Vagina (tissue), 2 donors: ENCODE data around the gene IL1RL1.
"Not testable (repeated sequence)": the region's sequence is repeated elsewhere in the genome, so short reads cannot be mapped to it uniquely, and the experiment has no call there.

Experiments used
- CTCF ChIP-seq, 3 experiments: fragments of 450-650 bp in 2 of 3; fragments of 200-600 bp in 1 of 3; sonication (generic) in 1 of 3; IDR thresholded peaks; one replicate each; pipeline ENCODE4 v1.5.1; 2017 to 2019; ENCODE audit warnings: antibody characterized with exemption in 3 of 3, mild to moderate bottlenecking in 2 of 3, moderate library complexity in 2 of 3
- POLR2A ChIP-seq, 2 donors: fragments of 450-650 bp; IDR thresholded peaks; one replicate each; pipeline ENCODE4 v1.6.1; 2017; ENCODE audit warnings: antibody characterized with exemption in 2 of 2, mild to moderate bottlenecking in 2 of 2, moderate library complexity in 2 of 2
- POLR2AphosphoS5 ChIP-seq, 2 donors: sonication (generic); formaldehyde crosslinking; IDR thresholded peaks; one replicate each; pipeline ENCODE4 v1.9.0; 2017; ENCODE audit warnings: antibody characterized with exemption in 2 of 2, mild to moderate bottlenecking in 2 of 2, low read depth in 1 of 2; ENCODE audit not compliant: insufficient read depth in 1 of 2

- TF ChIP-seq CTCF (IDR thresholded peaks at IDR 0.05); POLR2A (IDR thresholded peaks at IDR 0.05); POLR2AphosphoS5 (IDR thresholded peaks at IDR 0.05; ENCODE audit: insufficient read depth in 1 of 2, low read depth in 1 of 2): not testable (repeated sequence)
Measured at GRCh38 chr2:102324914-102325313, 13.6 kb downstream of the IL1RL1 start.
